ENCODE results near the gene SELENOS. TPM values are rescaled to one million over a fixed set of nuclear protein-coding genes. Genes with fewer than 3 reads are reported as not detected.

SELENOS gene
- total RNA-seq, 3 donors from 2014 or later = 78.7 to 118 (median 115) TPM

- DNase-seq (no peak), ATAC-seq (no peak)
- Histone ChIP-seq H3K4me1 (ENCODE audit: low read depth) (peaks cover 8% of the 10 kb centered on the region), H3K4me3 (no peak overlapping the region), H3K36me3 (ENCODE audit: low read depth) (no peaks in the 10 kb centered on the region), H3K9me3 (no peaks in the 10 kb centered on the region)
- intact Hi-C loops (cut with DNase I, micrococcal nuclease) = loop anchor here (5.0 to 10.0 kb wide), 2 partner anchors 167 to 340 kb away; partner anchors contain the start of gene LRRK1 (in 1 of the 2)
- no peak for TF ChIP-seq CTCF (IDR thresholded peaks at IDR 0.05)
Observed at GRCh38 chr15:101254157-101255050, 22.9 kb downstream of the SELENOS start.

- Histone ChIP-seq H3K9me3 (no peaks in the 10 kb centered on the region), H3K4me1 (ENCODE audit: low read depth) (peaks cover 8% of the 10 kb centered on the region), H3K36me3 (ENCODE audit: low read depth) (no peaks in the 10 kb centered on the region), H3K4me3 (no peak overlapping the region)
- TF ChIP-seq CTCF (IDR thresholded peaks at IDR 0.05) = no peak
- ATAC-seq (no peak), DNase-seq (no peak)
- intact Hi-C loops (cut with DNase I, micrococcal nuclease) = loop anchor here in 1 of 2 donors (10.0 kb wide), 1 partner anchor 338 kb away; the partner anchor contains the start of gene LRRK1
Observed at GRCh38 chr15:101252836-101253235, 24.4 kb downstream of the SELENOS start.

- no peaks in the 10 kb centered on the region for H3K9me3 ChIP-seq
- DNase-seq = peak; percentile 90 to 94 (median 93)
Observed at GRCh38 chr15:101251830-101252820, 25.2 kb downstream of the SELENOS start, which contains the start of gene CHSY1. TSS of gene CHSY1 (minus strand) at chr15:101252048. CDS start at chr15:101251456, 592 bp downstream.

GRCh38 chr15:101250873-101251829 is 26.1 kb downstream of the SELENOS start:
- H3K36me3 ChIP-seq (ENCODE audit: low read depth) = no peaks in the 10 kb centered on the region
- intact Hi-C loops (cut with DNase I, micrococcal nuclease) = loop anchor here in 1 of 2 donors (10.0 kb wide), 1 partner anchor 336 kb away; the partner anchor contains the start of gene LRRK1
- DNase-seq = peak in 2 of 3 donors; percentile 66 to 70
- ATAC-seq = peak; percentile 78
- TF ChIP-seq CTCF (IDR thresholded peaks at IDR 0.05) = no peak
- H3K4me1 ChIP-seq (ENCODE audit: low read depth) = peaks cover 8% of the 10 kb centered on the region
- peak overlapping the region; percentile 46 for H3K4me3 ChIP-seq
- no peaks in the 10 kb centered on the region for H3K9me3 ChIP-seq

More at GRCh38 chr15:101251830-101252820, 25.2 kb downstream of the SELENOS start, which contains the start of gene CHSY1:
- no peak for TF ChIP-seq CTCF (IDR thresholded peaks at IDR 0.05)
- Histone ChIP-seq H3K4me1 (ENCODE audit: low read depth) (peaks cover 8% of the 10 kb centered on the region), H3K4me3 (peak within 1 kb of the TSS; percentile 46), H3K36me3 (ENCODE audit: low read depth) (no peaks in the 10 kb centered on the region)
- peak; percentile 90 for ATAC-seq
- intact Hi-C loops (cut with DNase I, micrococcal nuclease) = loop anchor here in 1 of 2 donors (10.0 kb wide), 1 partner anchor 337 kb away; the partner anchor contains the start of gene LRRK1

Data from mucosa of descending colon (tissue), 3 donors.